NCI-H2196 (cell line): Measurements from ENCODE around the gene FCMR.

Experiments used
- DNase-seq: peaks from one replicate; lab custom pipeline; 2025; ENCODE audit not compliant: unreplicated experiment; lab: John Stamatoyannopoulos, UW

Gene FCMR

DNA sequence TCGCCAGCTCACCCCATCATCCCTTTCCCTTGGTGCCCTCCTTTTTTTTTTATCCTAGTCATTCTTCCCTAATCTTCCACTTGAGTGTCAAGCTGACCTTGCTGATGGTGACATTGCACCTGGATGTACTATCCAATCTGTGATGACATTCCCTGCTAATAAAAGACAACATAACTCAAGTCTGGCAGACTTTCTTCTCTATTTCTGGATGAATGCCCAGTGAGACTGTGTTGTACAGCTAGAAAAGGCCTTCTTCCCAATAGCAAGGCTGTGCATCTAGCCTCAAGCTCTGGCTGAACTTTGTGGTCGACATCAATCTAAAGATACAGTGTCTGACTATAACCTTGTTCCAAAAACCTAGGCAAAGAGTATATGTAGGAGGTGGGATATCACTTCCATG is 18.1 kb downstream of the FCMR start:
- DNase-seq: no peak

DNA sequence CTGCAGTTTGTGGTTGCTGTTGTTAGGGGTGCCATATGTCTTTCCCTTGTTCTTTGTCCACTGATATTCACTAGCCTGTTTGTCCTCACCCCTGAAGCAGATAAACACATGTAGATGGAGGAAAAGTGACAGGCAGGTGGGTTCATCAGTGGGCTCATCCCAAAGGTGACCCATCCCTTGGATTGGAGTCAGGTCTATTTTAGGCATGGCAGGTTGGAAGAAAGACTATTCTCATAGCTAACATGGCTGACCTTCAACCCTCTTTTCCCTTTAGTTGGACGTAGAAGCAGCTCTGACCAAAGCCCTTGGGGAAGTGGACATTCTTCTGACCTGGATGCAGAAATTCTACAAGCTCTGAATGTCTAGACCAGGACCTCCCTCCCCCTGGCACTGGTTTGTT is 19.0 kb downstream of the FCMR start:
- no peak for DNase-seq

DNA sequence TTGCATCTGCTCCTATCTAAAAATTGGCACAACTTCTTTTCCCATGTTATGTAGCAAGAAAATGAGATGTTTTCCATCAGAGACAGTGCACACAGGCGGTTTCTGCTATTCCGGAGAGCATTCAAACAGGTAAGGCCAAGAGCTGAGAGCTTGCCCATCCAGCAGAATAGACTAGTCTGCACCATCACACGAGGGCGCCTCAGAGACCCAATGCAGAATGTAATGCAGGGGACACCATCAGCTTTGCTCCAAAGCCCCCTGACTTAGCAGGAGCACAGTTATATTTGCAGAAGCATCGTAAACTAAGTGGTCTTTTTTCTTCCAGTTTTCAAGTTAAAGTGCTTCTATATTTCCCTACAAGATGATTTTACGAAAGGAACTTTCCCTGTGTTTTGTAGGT is 19.8 kb downstream of the FCMR start:
- DNase-seq: no peak

DNA sequence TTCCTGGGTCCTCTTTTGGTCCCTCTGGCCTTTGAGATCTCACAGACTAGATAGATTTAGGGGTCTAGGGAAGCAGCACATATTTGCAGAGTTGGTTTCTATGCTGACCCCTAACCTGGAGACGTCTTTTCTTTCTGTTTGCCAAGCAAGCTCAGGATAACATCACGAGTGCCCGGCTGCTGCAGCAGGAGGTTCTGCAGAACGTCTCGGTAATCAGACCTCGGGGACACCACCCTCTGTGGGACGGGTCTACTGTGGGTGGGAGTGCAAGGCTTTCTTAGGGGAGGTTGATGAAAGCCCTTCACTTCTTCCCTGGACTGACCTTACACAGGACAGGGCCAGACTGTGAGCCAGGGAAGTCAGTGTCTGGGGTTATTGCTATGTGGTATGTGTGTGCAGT is 21.6 kb downstream of the FCMR start:
- no peak for DNase-seq

DNA sequence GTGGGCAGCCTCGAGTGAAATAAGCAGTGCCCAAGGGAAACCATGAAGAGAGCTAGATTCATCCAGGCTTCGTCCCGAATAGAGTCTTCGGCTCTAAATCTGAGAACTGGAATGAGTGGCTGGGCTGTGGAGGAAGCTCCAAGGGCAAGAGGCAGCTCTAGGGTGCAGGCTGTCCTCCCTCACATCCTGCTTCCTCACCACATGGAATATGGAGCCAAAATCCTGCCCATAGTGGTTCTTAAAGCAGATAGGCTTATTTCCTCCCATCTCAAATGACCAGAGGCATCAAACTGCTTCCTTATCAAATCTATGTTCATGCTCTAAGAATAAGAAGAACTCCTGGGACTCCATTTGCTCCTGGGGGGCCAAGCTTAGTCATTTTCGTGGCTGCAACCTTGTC is 22.0 kb downstream of the FCMR start:
- DNase-seq: no peak

DNA sequence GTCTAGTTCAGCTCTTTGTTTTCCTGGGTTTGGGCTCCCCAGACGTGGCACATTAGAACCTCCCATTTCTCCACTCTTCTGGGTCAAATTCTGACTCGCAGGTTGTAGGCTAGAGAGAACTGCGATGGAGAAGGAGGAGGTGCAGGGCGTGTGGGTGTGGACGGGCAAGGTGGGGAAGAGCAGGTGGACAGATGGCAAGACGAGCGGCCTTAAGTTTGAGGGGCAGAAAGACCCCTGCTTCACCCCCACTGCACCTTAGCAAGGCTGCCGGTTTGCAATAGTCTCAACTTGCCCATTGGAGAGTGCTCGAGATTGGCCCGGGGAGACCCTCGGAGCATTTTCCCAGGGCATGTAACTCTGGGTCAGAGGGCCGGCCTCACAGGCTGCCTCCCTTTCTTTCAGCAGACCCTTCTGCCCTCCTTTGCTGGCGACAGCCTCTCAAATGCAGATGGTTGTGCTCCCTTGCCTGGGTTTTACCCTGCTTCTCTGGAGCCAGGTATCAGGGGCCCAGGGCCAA is 22.8 kb downstream of the FCMR start:
- DNase-seq: no peak

DNA sequence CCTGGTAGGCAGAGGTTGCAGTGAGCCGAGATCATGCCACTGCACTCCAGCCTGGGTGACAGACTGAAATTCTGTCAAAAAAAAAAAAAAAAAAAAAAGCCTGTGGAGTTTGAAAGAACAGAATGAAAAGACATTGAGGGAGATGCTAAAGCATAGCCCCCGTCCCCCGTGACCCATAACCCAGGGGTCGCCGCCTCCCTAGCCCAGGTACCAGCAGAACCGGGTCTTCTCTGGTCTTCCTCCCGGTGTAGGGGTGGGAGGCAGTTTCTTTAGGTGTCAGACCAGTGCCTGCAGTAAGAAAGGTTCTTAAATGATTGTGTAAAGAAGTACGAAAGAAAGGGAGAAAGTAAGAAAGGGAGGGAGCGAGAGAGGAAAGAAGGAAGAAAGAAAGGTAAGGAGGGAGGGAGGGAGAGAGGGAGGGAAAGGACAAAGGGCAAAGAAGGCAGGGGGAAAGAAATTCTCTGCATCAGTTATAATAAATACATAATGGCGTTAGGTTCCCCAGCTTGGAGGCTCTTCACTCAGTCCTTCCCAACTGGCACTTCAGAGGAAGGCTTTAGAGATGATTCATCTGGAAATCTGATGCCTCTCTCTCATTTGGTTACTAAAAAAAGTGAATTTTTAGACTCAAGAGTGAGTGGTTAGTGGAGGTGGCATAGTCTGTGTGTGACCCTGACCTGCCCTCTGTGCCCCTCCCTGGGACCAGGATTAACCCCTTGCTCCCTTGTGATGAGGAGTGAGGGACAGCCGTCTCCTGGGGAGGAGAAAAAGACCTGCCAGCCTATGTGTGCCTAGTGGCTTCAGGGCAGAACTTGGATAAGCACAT is 23.4 kb downstream of the FCMR start:
- DNase-seq: peak; percentile 51

DNA sequence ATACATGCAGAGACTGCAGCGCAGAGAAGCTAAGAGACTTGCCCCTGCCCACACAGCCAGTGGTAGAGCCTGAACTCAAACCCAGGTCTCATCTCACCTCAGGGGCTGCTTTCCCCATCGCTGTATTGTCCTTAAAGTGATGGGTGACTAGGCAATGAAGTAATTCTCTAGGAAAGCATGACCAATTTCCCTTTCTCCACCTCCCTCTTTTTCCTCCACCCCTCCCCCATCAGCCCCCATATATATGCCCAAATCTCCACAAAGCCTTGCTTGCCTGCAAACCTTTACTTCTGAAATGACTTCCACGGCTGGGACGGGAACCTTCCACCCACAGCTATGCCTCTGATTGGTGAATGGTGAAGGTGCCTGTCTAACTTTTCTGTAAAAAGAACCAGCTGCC is 24.6 kb downstream of the FCMR start, which contains the start of gene IL24:
TSS of gene IL24 (plus strand) at position 269 of the 400 bp plus-strand sequence. CDS start 390 bp downstream, outside the sequence.
- DNase-seq: no peak

DNA sequence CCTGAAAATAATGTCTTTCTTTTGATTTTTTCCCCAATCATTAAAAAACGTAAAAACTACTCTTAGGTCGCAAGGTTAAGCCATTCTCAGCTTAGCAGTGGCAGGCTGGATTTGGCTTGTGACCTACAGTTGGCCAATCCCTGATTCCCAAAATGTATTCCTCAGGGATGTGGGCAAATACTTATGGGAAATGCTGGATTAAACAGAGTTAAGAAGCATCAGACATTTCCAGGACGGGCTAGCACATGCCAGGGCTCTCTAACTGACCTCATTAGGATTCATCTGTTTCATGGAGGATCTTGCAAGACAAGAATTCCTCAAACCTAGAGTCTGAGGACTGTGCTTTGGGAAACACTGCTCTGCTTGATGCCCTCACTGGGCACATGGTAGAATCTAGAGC is 25.5 kb downstream of the FCMR start:
- no peak for DNase-seq

DNA sequence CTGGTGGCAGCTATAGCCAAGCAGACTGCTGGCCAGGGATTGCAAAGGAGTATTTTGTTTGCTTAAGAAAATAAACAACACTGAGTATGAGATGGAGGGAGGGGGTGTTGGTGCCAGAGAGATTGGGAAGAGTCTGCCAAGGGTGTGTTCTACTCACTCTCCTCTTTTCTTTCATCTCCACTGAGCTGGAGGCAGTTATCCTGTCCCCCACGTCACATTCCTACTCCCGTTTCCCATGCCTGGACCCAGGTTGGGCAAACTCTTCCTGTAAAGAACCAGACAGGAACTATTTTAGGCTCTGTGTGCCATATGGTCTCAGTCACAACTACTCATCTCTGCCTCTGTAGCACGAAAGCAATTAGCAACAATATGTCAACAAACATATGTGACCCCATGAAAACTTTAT is 25.9 kb downstream of the FCMR start:
- DNase-seq: peak; percentile 80

DNA sequence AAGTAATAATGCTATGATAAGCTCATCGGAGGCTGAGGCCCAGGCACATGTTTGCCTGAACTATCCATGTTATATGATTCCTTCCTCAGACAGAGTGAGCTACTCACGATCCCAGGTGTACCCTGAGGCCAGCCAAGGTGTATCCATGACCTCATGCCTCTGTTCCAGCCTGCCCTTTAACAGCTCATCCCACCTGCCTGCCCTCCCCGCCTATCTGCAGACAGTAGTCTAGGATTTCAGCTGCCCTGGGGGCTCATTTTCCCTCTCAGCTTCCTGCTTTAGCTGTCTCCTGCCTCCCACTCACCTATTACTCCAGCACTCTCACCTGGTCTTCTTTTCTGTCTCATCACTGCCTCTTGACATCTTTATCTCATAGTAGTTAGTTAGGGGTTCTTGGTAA is 26.4 kb downstream of the FCMR start:
- peak; percentile 93 for DNase-seq

DNA sequence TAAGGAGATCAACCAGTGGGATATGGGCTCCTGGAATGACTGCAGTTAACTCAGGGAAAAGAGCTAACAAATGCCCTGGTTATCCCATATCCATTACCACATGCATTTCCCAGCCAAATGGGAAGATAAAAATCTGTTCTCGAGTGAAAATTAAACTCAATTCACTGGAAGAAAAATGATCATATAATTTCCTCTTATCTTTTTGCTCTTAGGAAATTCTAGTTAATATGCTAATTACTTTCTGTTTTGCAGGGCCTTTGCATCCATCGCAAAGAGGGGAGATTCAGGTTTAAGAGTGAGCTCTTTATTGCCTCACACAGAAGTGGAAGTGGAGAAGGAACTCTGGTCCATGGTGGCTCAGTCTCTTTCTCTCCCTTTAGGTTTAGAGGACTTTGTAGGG is 28.4 kb downstream of the FCMR start:
- no peak for DNase-seq

DNA sequence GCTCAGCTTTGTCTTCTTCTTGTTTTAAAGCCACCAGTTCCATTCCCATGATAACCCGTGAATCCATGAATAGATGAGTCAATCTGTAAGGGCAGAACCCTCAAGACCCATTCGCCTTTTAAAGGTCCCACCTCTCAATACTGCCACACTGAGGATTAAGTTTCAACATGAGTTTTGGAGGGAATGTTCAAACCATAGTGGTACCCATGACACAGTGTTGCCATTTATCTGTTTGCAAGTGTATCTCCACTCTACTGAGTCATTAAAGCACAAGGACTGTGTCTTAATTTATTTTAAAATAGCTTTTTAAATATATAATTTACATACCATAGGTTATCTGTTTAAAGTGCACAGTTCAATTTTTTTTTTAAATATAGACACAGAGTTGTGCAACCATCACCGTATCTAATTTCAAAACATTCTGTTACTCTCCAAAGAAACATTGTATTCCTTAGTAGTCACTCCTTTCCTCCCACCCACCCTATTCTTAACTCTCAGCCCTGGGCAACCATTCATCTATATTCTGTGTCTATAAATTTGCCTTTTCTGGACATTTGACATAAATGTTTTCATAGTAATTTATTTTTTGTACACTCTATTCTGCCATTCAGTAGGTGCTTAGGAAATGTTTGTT is 29.3 kb downstream of the FCMR start:
- DNase-seq: no peak

DNA sequence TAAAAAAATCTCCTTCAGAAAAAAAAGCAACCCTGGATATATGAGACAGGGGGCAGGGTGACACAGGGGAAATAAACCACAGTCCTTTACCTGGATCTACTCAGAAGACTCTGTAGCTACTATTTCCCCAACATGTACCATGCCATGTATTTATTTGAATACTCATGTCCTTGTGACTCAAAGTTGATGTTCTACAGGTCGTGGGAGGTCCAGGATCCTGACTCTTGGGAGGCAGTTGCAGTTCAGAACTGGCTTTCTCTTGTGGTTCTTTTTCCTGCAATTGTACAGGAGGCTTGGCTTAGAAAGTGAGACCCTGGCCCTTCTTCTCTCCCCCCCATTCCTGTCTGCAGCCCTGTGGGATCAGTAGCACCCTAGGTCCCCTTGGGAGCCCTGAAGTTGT is 30.3 kb downstream of the FCMR start:
- DNase-seq: no peak

DNA sequence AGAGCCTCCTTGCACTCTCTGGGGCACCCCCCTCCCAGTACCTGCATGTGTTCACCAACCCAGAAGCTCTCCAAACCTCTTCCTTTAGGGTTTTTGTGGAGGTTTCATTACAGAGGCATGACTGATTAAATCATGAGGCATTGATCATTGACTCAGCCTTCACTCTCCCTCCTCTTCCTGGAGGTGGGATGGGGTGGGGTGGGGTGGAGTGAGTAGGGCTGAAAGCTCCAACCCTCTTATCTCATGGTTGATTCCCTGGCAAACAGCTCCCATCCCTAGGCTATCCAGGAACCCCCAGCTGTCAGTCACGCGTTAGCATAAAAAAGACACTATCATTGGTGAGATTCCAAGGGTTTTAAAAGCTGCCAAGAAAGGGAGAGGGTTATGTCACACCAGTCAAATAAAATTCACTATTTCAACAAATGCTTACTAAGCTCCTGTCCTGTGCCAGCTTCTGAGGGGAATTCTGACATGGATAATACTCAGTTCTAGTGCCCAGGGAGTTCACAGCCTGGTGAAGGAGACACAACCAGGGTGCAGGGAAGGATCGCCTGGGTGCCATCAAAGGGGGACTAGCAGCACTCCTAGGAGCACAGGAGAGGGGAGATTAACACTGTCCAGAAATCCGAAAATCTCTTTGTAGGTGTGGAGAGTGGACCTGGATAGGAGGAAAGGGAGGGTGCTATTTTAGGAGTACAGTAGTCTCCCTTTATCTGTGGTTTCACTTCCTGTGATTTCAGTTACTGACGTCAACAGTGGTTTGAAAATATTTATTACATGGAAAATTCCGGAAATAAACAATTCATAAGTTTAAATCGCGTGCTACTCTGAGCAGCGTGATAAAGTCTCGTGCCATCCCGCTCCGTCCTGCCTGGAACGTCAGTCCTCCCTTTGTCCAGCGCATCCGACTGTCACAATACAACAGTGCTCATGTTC is 31.3 kb downstream of the FCMR start:
- no peak for DNase-seq

DNA sequence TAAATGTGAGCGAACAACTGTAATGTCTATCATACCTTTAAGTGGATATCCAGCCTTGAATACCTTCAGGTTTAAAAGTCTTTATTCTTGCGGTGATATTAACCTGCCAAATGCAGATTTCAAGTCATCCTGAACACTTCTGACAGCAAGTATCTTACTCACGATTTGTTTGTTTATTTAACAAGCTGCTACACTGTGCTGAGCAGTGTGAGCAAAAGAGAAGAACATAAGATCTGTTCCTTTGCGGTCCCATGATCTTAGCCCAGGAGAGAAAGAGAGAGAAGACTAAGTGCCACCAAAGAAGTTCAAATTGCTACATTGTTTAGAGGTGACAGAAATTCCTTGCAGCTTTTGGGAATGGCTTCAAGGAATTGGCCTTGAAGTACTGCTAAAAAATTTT is 34.0 kb downstream of the FCMR start:
- no peak for DNase-seq

DNA sequence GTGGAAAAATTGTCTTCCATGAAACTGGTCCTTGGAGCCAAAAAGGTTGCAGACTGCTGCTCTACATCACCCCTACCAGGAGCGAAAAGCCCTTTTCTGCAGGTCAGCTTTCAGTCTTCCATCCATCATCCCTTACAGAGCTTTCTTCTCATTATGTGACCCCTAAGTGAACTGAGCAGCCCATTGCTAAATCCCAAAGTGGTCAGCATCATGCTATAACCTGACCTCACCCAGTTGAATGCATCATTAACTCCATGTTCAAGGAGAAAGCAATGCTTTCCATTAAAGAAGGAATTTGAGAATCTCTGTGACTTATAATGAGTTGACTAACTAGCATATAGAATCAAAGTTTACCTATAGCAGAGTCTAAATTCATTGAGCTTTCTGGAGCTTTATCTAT is 34.9 kb downstream of the FCMR start:
- no peak for DNase-seq

DNA sequence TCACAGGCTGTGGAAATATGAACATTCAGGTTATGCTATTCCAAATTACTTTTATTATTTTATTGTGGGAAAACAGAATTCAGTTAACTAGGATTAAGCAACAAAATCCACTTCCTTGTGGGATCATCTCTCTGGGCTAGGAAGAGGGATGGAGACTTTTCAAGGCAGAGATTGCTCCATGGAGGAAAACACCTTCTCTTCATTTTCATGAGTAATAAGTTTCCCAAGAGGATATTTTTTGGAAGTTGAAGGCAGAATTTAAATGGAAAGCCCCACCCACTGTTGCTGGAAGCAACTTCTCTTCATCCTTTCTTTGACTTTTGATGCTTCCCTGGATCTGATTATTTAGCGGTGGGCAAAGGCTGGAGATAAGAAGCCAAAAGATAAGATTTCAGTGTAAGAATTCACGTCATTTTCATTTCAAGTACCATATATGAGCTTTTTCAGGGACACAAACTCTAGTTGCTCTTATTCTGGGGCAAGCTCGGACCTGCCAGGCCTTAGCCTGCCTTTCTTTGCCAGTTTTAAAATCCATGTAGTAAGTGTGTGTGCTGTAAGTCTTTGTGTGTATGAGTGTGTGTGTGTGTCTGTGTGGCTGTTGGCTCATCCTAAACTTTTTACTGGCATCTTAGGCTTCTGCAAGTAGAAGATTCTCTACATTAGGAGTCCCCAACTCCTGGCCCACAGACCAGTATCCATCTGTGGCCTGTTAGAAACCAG is 36.2 kb downstream of the FCMR start:
- DNase-seq: no peak

DNA sequence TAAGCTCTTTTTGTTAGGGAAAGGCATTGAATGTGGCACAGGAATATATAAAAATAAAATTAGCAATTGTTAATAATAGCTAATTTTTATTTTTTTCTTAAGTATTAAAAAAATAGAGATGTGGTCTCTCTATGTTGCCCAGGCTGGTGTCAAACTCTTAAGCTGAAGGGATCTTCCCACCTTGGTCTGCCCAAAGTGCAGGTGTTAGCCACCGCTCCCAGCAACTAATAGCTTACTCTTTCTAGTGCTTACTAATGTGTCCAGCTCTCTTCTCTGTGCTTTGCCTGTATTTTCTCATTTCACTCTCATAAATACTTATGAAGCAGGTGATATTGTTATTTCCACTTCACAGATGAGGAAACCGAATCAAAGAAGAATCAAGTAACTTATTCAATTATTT is 37.9 kb downstream of the FCMR start:
- no peak for DNase-seq

DNA sequence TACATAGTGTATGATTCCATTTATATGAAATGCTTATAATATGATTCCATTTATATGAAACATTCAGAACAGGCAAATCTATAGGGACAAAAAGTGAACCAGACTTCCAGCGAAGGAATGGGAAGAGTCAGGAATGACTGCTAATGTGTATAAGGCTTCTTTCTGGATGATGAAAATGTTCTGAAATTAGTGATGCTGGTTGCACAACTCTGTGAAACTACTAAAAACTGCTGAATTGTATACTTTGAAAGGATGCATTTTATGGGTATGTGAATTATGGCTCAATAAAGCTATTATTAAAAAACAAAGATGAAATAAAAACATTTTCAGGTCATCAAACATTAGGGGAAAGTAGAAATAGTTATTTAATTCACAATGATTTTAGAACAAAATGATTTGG is 38.6 kb downstream of the FCMR start:
- no peak for DNase-seq

DNA sequence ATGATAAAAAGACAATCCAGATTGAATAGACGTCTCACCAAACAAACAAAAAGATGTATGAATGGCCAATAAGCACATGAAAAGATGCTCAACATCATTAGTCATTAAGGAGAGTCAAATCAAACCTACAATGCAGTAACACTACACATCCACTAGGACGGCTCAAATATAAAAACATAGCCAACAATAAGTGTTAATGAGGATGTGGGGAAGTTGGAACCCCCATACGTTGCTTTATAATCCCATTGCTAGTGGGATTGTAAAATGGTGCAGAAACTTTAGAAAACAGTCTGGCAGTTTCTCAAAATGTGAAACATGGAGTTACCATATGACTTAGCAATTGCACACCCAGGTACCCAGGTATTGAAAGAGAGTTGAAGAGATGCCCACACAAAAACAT is 39.2 kb downstream of the FCMR start:
- DNase-seq: no peak
